SH-SY5Y (cell line): ENCODE data around the gene RGP1.

ENCODE experiments used
- GATA2 ChIP-seq: IDR thresholded peaks from 2 replicates; pipeline ENCODE4 v1.6.1; 2011; ENCODE audit warnings: mild to moderate bottlenecking, low read depth, low read length
- GATA3 ChIP-seq: IDR thresholded peaks from 2 replicates; pipeline ENCODE4 v1.6.1; 2011; ENCODE audit warnings: low read depth, mild to moderate bottlenecking, low read length, moderate library complexity

RGP1 gene

GRCh38 chr9:35771075-35771433 is 22.0 kb downstream of the RGP1 start:
- TF ChIP-seq GATA2 (no peak), GATA3 (no peak)

GRCh38 chr9:35771534-35771933 is 22.4 kb downstream of the RGP1 start:
- TF ChIP-seq GATA2 (peak; percentile 51; the same call in 1 of the 2 replicates), GATA3 (no peak)

GRCh38 chr9:35771943-35772342 is 22.9 kb downstream of the RGP1 start:
- no peak for TF ChIP-seq GATA2
- no peak for TF ChIP-seq GATA3

GRCh38 chr9:35774907-35775635 is 26.0 kb downstream of the RGP1 start:
- no peak for TF ChIP-seq GATA3
- no peak for TF ChIP-seq GATA2

GRCh38 chr9:35776018-35776417 is 26.9 kb downstream of the RGP1 start:
- no peak for TF ChIP-seq GATA3
- no peak for TF ChIP-seq GATA2

DNA sequence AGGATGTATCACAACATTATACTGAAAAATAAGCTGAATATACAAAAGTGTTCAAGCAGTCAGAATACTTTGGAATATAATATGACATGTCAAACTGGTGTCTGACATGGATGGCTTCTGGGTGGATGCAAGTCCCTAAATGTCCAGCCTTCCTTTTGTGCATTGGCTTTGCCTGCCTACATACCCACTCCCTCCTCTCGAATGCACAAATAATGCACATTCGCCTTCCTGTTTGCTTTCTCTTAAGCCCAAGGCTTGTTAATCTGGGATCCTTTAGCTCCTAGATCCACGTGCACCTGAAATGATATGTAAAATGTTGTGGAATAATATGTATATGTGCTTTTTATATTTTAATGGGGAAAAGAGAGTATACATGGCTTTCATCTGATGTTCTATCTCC is 29.4 kb downstream of the RGP1 start:
- no peak for TF ChIP-seq GATA3

GRCh38 chr9:35781066-35781465 is 32.0 kb downstream of the RGP1 start:
- TF ChIP-seq GATA3 (no peak), GATA2 (no peak)

- no peak for TF ChIP-seq GATA2
- no peak for TF ChIP-seq GATA3
Observed at GRCh38 chr9:35783418-35783817, 34.3 kb downstream of the RGP1 start.

DNA sequence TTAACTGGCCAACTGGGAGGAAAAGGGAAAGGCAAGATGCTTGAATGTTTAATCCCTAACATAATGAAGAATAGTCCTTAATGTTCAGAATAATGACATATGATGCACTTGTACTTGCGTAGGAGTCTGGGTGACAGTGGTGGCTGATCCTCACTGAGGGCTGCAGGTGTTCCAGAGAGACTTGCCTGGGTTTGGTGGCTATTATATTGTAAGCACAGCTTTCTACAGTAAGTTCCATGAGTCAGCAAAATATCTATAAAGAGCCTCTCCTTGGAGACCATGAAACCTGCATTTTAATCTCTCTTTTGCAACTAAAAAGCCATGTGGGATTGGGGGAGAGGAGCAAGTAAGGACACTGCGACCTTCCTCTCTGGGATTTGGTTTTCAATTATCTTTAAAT is 40.5 kb downstream of the RGP1 start:
- TF ChIP-seq GATA2 (no peak), GATA3 (no peak)

GRCh38 chr9:35790025-35790384 is 40.9 kb downstream of the RGP1 start:
- no peak for TF ChIP-seq GATA3
- no peak for TF ChIP-seq GATA2

- TF ChIP-seq GATA2 (peak; percentile 64; the same call in 1 of the 2 replicates), GATA3 (no peak)
Observed at GRCh38 chr9:35790385-35791296, 41.6 kb downstream of the RGP1 start.

- no peak for TF ChIP-seq GATA2
- TF ChIP-seq GATA3, result no peak
Observed at GRCh38 chr9:35791297-35791921, 42.3 kb downstream of the RGP1 start, which contains the start of gene NPR2. TSS of gene NPR2 (plus strand) at chr9:35791591. CDS start at chr9:35792409, 818 bp downstream.

GRCh38 chr9:35792024-35792813 is 43.1 kb downstream of the RGP1 start:
- no peak for TF ChIP-seq GATA2
- no peak for TF ChIP-seq GATA3

GRCh38 chr9:35792826-35793225 is 43.7 kb downstream of the RGP1 start:
- no peak for TF ChIP-seq GATA2
- no peak for TF ChIP-seq GATA3
